Measurements from ENCODE around the gene SVBP. TPM values are rescaled to one million over a fixed set of nuclear protein-coding genes. Genes with fewer than 3 reads are reported as not detected.

The SVBP gene
- total and polyA plus RNA-seq, 3 experiments from 2014 or later: 12.6 to 38.4 (median 16.4) TPM

DNA sequence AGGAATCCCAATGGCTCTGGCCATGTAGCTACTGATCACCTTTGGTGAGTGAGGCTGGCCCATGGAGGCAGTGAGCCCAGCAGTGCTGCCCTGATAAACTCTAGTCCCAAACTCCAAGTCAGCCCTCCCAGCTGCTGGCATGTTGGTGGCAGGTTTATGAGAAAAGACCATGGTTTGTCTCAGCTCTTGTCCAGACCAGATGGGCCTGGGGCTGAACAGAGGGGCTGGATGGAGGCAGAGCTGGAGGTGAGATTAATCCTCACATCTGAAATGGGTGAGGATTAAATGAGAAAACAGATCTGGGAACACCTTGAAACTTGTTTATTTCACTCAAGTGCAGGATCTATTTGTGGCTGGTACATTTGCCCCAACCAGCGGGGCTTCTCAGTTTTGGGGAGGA lies 29.2 kb downstream of the SVBP start:
- POLR2A ChIA-PET: interaction anchor here (0.6 kb wide), 1 partner anchor 59 kb away, joined by 3 read pairs; the partner anchor contains the start of gene ZNF691

DNA sequence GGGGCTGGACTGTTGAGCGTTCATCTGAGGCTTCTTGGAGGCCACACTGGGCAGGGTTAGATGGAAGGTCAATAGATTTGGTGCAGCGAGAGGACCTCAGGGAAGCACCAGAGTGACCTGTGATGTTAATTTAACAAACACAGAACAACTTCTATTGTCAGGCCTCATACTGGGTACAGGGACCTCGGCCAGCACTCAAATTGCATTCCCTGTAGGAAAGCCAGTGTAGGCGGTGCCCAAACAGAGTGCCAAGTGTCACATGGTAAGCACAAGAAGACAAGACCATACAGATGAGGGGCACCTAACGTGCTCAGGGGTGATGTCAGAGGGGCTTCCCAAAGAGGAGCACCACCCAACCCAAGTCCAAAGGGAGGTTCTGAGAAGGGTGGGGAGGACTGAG lies 31.1 kb downstream of the SVBP start:
- Histone ChIP-seq H3K4me1 (ENCODE audit: insufficient read depth, low read length) (peaks cover 13% of the 10 kb centered on the region), H3K27ac (ENCODE audit: low read depth, low read length) (no peak overlapping the region), H3K9me3 (ENCODE audit: low read length) (no peaks in the 10 kb centered on the region), H3K4me3 (ENCODE audit: low read length) (no peak overlapping the region), H3K27me3 (ENCODE audit: insufficient read depth, low read length, poor library complexity, severe bottlenecking) (no peaks in the 10 kb centered on the region), H3K36me3 (ENCODE audit: insufficient read depth, low read length) (no peaks in the 10 kb centered on the region)
- ChIA-PET CTCF (no interaction called here), POLR2A (no interaction called here)
- no peak for DNase-seq
- H3K9me3 Mint-ChIP-seq: no peaks in the 10 kb centered on the region
- H3K27me3 Mint-ChIP-seq: peaks cover 0 to 4% of the 10 kb centered on the region in 2 donors
- peaks cover 0 to 16% (median 4%) of the 10 kb centered on the region in 3 donors for H3K36me3 Mint-ChIP-seq
- H3K4me3 Mint-ChIP-seq: peak overlapping the region; percentile 46 to 91 (median 86)
- H3K27ac Mint-ChIP-seq: peak overlapping the region in 3 of 8 donors; percentile 23 to 88 (median 74)
- H3K4me1 Mint-ChIP-seq: peaks cover 11 to 23% (median 11%) of the 10 kb centered on the region in 3 donors

More for the DNA sequence above, 29.2 kb downstream of the SVBP start:
- Histone ChIP-seq H3K4me1 (ENCODE audit: insufficient read depth, low read length) (peaks cover 13% of the 10 kb centered on the region), H3K36me3 (ENCODE audit: insufficient read depth, low read length) (no peaks in the 10 kb centered on the region), H3K4me3 (ENCODE audit: low read length) (no peak overlapping the region), H3K27me3 (ENCODE audit: insufficient read depth, low read length, poor library complexity, severe bottlenecking) (no peaks in the 10 kb centered on the region), H3K27ac (ENCODE audit: low read depth, low read length) (no peak overlapping the region), H3K9me3 (ENCODE audit: low read length) (no peaks in the 10 kb centered on the region)
- Mint-ChIP-seq H3K9me3 (no peaks in the 10 kb centered on the region), H3K27ac (peak overlapping the region in 2 of 8 donors; percentile 24 to 48), H3K4me3 (no peak overlapping the region), H3K4me1 (peaks cover 11 to 23% (median 11%) of the 10 kb centered on the region in 3 donors), H3K36me3 (peaks cover 0 to 3% (median 0%) of the 10 kb centered on the region in 3 donors), H3K27me3 (peaks cover 0 to 8% of the 10 kb centered on the region in 2 donors)
- no peak for DNase-seq
- CTCF ChIA-PET: no interaction called here

DNA sequence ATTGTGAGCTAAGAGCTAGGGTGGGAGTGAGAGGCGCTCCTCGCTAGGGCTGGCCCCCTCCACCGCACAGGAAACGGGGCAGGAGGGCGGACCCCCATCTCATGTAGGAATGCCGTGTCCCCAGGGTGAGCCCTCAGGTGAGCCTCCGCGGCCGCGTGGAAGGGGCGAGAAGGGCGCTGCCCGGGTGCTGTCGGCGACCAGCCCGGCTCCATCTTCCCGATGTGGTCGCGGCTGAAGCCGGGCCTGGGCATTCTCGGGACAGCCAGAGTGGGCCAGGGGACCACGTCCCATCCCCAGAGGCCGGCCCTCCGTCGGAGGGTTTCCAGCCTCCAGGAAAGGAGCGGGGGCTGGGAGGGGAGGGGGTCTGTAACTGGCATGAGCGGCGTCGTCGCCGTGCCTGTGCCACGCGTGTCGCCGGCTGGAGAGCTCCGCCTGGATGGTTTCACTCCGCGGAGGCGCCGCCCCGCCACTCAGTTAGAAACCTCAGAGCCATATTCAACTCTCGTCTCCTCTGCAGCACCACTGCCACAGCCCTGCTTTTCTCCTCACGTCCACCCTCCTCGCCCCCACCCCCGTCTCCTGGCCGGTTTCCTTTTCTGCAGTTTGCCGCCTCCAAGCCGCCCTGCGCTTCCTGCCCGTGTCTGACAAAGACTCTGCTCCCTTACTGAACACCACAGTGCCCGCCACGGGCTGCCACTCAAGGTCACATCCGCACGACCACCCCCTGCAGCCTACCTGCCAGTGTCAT lies 32.1 kb downstream of the SVBP start, which contains the start of gene TMEM269:
Gene TMEM269, plus strand, starts transcription at position 46 of the 748 bp plus-strand sequence. CDS start 4,903 bp downstream, outside the sequence.
- peak within 1 kb of the TSS; percentile 23 to 88 (median 74) for H3K27ac Mint-ChIP-seq
- no peaks in the 10 kb centered on the region for H3K9me3 Mint-ChIP-seq
- Histone ChIP-seq H3K4me1 (ENCODE audit: insufficient read depth, low read length) (peaks cover 13% of the 10 kb centered on the region), H3K27ac (ENCODE audit: low read depth, low read length) (no peak within 1 kb of the TSS), H3K36me3 (ENCODE audit: insufficient read depth, low read length) (peaks cover 8% of the 10 kb centered on the region), H3K27me3 (ENCODE audit: insufficient read depth, low read length, poor library complexity, severe bottlenecking) (no peaks in the 10 kb centered on the region), H3K9me3 (ENCODE audit: low read length) (no peaks in the 10 kb centered on the region), H3K4me3 (ENCODE audit: low read length) (peak within 1 kb of the TSS; percentile 45)
- H3K4me1 Mint-ChIP-seq: peaks cover 11 to 23% (median 11%) of the 10 kb centered on the region in 3 donors
- peak; percentile 9 to 63 (median 26) for DNase-seq
- POLR2A ChIA-PET: interaction anchor here (0.7 kb wide), 1 partner anchor 18 kb away, joined by 3 read pairs; the partner anchor contains the start of genes C1orf50 and P3H1
- H3K36me3 Mint-ChIP-seq: peaks cover 0 to 25% (median 6%) of the 10 kb centered on the region in 3 donors
- CTCF ChIA-PET: interaction anchor here (1.0 kb wide), 1 partner anchor 22 kb away, joined by 3 read pairs; no protein-coding TSS in a partner anchor
- peak within 1 kb of the TSS; percentile 83 to 91 (median 87) for H3K4me3 Mint-ChIP-seq
- peaks cover 0 to 4% of the 10 kb centered on the region in 2 donors for H3K27me3 Mint-ChIP-seq

DNA sequence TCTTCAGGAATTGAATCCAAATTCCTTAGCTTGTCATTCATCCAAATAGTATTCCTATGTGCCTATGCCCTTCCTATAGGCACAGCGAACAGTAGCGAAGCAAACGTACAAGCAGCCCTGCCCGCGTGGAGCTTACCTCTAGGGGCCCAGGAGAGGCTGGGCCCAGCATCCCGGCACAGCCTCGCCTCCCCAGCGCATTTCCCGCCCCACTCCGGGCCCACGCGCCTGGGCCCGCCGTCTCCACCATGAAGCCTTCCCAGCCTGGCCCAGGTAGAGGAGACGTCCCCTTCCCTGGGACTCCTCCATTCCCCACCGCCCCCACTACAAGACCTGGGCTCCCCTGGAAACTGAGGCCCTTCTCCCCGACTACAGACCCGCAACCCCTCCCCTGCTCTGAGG lies 32.7 kb downstream of the SVBP start:
- DNase-seq: no peak
- no peak overlapping the region for H3K27ac ChIP-seq (ENCODE audit: low read depth, low read length)
- Mint-ChIP-seq H3K27ac (peak overlapping the region in 2 of 8 donors; percentile 29 to 48), H3K36me3 (peaks cover 0 to 31% (median 9%) of the 10 kb centered on the region in 3 donors), H3K4me1 (peaks cover 11 to 23% (median 11%) of the 10 kb centered on the region in 3 donors), H3K4me3 (peak overlapping the region in 6 of 7 donors; percentile 31 to 88 (median 34)), H3K27me3 (peaks cover 0 to 4% of the 10 kb centered on the region in 2 donors), H3K9me3 (no peaks in the 10 kb centered on the region)
- H3K4me3 ChIP-seq (ENCODE audit: low read length): peak overlapping the region; percentile 45
- CTCF ChIA-PET: interaction anchor here (1.0 kb wide), 1 partner anchor 18 kb away, joined by 4 read pairs; the partner anchor contains the start of genes C1orf50 and P3H1
- POLR2A ChIA-PET: interaction anchor here (1.1 kb wide), 1 partner anchor 18 kb away, joined by 3 read pairs; the partner anchor contains the start of genes C1orf50 and P3H1
- peaks cover 13% of the 10 kb centered on the region for H3K4me1 ChIP-seq (ENCODE audit: insufficient read depth, low read length)
- H3K9me3 ChIP-seq (ENCODE audit: low read length): no peaks in the 10 kb centered on the region
- peaks cover 11% of the 10 kb centered on the region for H3K36me3 ChIP-seq (ENCODE audit: insufficient read depth, low read length)
- no peaks in the 10 kb centered on the region for H3K27me3 ChIP-seq (ENCODE audit: insufficient read depth, low read length, poor library complexity, severe bottlenecking)

DNA sequence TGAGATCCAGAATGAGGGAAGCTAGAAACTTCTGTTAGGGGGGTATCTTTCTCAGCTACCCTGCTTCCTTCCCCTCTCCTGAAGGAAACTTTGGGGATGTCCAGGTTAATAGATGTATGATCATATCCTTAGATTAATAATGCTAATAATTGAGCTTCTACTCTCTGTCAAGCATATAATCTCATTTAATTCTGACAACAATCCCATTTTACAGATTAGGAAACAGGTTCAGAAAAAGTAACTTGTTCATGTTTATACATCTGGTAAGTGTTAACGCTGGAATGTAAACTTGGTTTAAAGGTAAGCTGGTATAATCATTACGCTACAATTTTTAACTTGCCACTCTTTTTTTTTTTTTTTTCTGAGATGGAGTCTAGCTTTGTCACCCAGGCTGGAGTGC lies 34.1 kb downstream of the SVBP start:
- Histone ChIP-seq H3K4me3 (ENCODE audit: low read length) (no peak overlapping the region), H3K4me1 (ENCODE audit: insufficient read depth, low read length) (peaks cover 13% of the 10 kb centered on the region), H3K36me3 (ENCODE audit: insufficient read depth, low read length) (peaks cover 15% of the 10 kb centered on the region), H3K27me3 (ENCODE audit: insufficient read depth, low read length, poor library complexity, severe bottlenecking) (no peaks in the 10 kb centered on the region), H3K9me3 (ENCODE audit: low read length) (no peaks in the 10 kb centered on the region), H3K27ac (ENCODE audit: low read depth, low read length) (no peak overlapping the region)
- Mint-ChIP-seq H3K4me3 (no peak overlapping the region), H3K36me3 (peaks cover 0 to 44% (median 11%) of the 10 kb centered on the region in 3 donors), H3K27ac (no peak overlapping the region), H3K4me1 (peaks cover 14 to 28% (median 15%) of the 10 kb centered on the region in 3 donors), H3K9me3 (no peaks in the 10 kb centered on the region), H3K27me3 (peaks cover 0 to 4% of the 10 kb centered on the region in 2 donors)
- DNase-seq: no peak
- CTCF ChIA-PET: no interaction called here
- POLR2A ChIA-PET: no interaction called here

DNA sequence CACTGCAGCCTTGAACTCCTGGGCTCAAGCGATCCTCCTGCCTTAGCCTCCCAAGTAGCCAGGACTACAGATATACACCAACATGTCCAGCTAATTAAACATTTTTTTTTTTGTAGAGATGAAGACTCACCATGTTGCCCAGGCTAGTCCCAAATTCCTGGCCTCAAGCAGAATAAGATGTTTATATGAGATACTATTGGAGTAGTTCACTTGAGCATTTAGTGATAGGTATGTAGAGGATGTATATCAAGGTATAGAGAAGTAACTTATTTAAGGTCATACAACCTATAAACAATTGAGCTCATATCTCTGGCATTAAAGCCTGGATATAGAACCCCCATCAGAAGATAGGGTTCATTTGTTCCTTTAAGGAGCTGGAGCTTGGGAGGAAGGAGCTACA lies 37.0 kb downstream of the SVBP start:
- Histone ChIP-seq H3K36me3 (ENCODE audit: insufficient read depth, low read length) (peaks cover 33% of the 10 kb centered on the region), H3K27ac (ENCODE audit: low read depth, low read length) (no peak overlapping the region), H3K27me3 (ENCODE audit: insufficient read depth, low read length, poor library complexity, severe bottlenecking) (no peaks in the 10 kb centered on the region), H3K4me1 (ENCODE audit: insufficient read depth, low read length) (peaks cover 6% of the 10 kb centered on the region), H3K4me3 (ENCODE audit: low read length) (no peak overlapping the region), H3K9me3 (ENCODE audit: low read length) (no peaks in the 10 kb centered on the region)
- peaks cover 9 to 19% (median 14%) of the 10 kb centered on the region in 3 donors for H3K4me1 Mint-ChIP-seq
- H3K4me3 Mint-ChIP-seq: no peak overlapping the region
- H3K27me3 Mint-ChIP-seq: no peaks in the 10 kb centered on the region
- H3K27ac Mint-ChIP-seq: no peak overlapping the region
- H3K36me3 Mint-ChIP-seq: peaks cover 2 to 73% (median 22%) of the 10 kb centered on the region in 3 donors
- no peaks in the 10 kb centered on the region for H3K9me3 Mint-ChIP-seq
- CTCF ChIA-PET: interaction anchor here (0.9 to 5.3 kb wide), 2 partner anchors 18 to 294 kb away, joined by 3 to 35 read pairs; no protein-coding TSS in a partner anchor
- DNase-seq: no peak
- POLR2A ChIA-PET: no interaction called here

DNA sequence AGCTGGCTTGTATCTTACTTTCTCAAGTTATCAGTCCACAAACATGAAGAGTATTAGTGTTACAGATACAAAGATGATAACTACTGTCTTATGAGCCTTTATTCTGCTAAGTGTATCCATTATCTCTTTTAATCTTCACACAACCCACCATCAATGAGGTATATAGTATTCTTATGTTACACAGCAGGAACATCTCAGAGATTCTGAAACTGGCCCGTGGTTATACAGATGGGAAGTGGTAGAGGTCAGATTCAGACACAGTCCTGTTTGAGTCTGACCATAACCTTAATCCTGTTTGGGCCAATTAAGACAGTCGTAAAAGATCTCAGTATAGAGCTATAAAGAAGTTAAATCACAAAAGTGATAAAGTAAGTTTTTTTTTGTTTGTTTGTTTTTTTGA lies 37.5 kb downstream of the SVBP start:
- DNase-seq: no peak
- no peaks in the 10 kb centered on the region for H3K9me3 Mint-ChIP-seq
- ChIA-PET CTCF (interaction anchor here (0.9 to 5.3 kb wide), 2 partner anchors 19 to 295 kb away, joined by 3 to 35 read pairs; no protein-coding TSS in a partner anchor), POLR2A (no interaction called here)
- H3K36me3 ChIP-seq (ENCODE audit: insufficient read depth, low read length): peaks cover 38% of the 10 kb centered on the region
- no peaks in the 10 kb centered on the region for H3K27me3 ChIP-seq (ENCODE audit: insufficient read depth, low read length, poor library complexity, severe bottlenecking)
- peaks cover 2% of the 10 kb centered on the region for H3K4me1 ChIP-seq (ENCODE audit: insufficient read depth, low read length)
- H3K4me3 ChIP-seq (ENCODE audit: low read length): no peak overlapping the region
- peaks cover 10 to 21% (median 14%) of the 10 kb centered on the region in 3 donors for H3K4me1 Mint-ChIP-seq
- no peaks in the 10 kb centered on the region for H3K27me3 Mint-ChIP-seq
- no peak overlapping the region for H3K27ac ChIP-seq (ENCODE audit: low read depth, low read length)
- peak overlapping the region in 1 of 8 donors; percentile 68 for H3K27ac Mint-ChIP-seq
- no peaks in the 10 kb centered on the region for H3K9me3 ChIP-seq (ENCODE audit: low read length)
- no peak overlapping the region for H3K4me3 Mint-ChIP-seq
- peaks cover 7 to 77% (median 26%) of the 10 kb centered on the region in 3 donors for H3K36me3 Mint-ChIP-seq
